HG02852 (cell line): ENCODE data around the gene LRFN5.
"Not testable (repeated sequence)": the region's sequence is repeated elsewhere in the genome, so short reads cannot be mapped to it uniquely, and the experiment has no call there.

Experiments
- ATAC-seq: cut with Tn5 transposase; IDR thresholded peaks from one replicate; pipeline ENCODE4 v1.9.1; 2021; ENCODE audit warnings: mild to moderate bottlenecking, moderate library complexity; ENCODE audit not compliant: unreplicated experiment

Gene LRFN5

GRCh38 chr14:41636492-41637392 is 30.1 kb downstream of the LRFN5 start:
- no peak for ATAC-seq

DNA sequence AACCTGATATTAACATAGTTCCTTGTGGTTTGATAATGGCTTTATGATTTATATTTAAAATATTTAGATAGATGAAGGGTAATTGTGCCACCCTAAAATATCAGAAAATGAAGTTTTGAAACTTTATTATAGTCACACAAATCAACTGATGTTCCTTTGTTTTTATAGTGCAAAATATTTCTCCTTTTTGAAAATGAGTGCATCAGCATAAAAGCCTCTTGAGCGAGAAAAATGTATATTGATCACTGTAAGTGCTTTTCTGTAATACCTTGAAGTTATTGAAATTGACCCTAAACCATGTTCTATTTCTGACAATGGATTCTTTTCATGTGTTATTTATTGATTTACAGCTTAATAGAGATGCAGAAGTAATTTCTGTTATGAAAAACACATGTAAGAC is 35.0 kb downstream of the LRFN5 start:
- ATAC-seq: no peak

DNA sequence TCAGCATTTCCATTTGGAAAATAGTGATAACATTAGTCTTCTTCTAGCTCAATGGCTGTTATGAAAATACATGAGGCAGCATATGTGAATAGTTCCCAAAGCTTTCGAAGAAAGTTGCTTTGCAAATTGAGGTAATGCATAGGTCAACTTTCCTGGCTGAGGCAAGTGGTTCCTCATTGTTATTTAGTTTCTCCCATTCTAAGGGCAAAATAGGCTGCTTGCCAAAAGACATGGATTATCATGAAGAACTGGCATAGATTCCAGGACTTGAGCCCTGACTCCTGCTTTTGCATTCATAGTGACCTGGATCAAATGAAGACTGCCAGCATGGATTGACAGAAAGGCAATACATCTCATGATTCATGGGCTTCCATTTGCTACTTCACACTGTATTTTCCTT is 35.7 kb downstream of the LRFN5 start:
- no peak for ATAC-seq

- no peak for ATAC-seq
Measured at GRCh38 chr14:41642789-41643188, 36.1 kb downstream of the LRFN5 start.

- ATAC-seq: no peak
Measured at GRCh38 chr14:41644606-41645005, 37.9 kb downstream of the LRFN5 start.

DNA sequence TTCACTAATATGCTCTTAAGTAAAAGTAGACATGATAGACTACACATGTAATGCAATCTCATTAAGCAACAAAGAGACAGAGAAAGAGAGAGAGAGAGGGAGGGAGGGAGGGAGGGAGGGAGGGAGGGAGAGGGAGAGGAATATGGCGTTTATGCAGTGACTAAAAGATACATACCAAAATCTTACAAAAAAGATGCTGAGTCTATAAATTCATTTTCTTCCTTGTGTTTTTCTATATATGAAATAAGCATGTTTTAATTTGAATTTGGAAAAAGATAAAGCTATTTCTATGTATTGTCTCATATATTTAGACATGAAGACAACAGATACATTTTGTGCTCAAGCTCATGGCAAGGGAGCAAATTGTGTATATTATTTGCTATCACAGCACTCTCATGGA is 44.1 kb downstream of the LRFN5 start:
- no peak for ATAC-seq

GRCh38 chr14:41654196-41654595 is 47.5 kb downstream of the LRFN5 start:
- no peak for ATAC-seq

GRCh38 chr14:41662780-41663472 is 56.2 kb downstream of the LRFN5 start:
- ATAC-seq: no peak

- ATAC-seq: no peak
Measured at GRCh38 chr14:41663473-41663850, 56.8 kb downstream of the LRFN5 start.

- ATAC-seq: no peak
Measured at GRCh38 chr14:41666301-41666700, 59.6 kb downstream of the LRFN5 start.

GRCh38 chr14:41668356-41668755 is 61.7 kb downstream of the LRFN5 start:
- ATAC-seq: no peak

DNA sequence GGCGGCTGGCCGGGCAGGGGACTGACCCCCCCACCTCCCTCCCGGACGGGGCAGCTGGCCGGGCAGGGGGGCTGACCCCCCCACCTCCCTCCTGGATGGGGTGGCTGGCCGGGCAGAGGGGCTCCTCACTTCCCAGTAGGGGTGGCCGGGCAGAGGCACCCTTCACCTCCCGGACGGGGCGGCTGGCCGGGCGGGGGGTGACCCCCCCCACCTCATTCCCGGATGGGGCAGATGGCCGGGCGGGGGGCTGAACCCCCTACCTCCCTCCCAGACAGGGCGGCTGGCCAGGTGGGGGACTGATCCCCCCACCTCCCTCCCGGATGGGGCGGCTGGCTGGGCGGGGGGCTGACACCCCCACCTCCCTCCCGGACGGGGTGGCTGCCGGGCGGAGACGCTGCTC is 66.9 kb downstream of the LRFN5 start:
- not testable (repeated sequence) for ATAC-seq

DNA sequence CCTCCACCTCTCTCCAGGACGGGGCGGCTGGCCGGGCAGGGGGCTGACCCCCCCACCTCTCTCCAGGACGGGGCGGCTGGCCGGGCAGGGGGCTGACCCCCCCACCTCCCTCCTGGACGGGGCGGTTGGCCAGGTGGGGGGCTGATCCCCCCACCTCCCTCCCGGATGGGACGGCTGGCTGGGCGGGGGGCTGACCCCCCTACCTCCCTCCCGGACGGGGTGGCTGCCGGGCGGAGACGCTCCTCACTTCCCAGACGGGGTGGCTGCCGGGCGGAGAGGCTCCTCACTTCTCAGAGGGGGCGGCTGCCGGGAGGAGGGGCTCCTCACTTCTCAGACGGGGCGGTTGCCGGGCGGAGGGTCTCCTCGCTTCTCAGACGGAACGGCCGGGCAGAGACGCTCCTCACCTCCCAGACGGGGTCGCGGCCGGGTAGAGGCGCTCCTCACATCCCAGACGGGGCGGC is 67.9 kb downstream of the LRFN5 start:
- not testable (repeated sequence) for ATAC-seq

- no peak for ATAC-seq
Measured at GRCh38 chr14:41699486-41699885, 92.8 kb downstream of the LRFN5 start.

DNA sequence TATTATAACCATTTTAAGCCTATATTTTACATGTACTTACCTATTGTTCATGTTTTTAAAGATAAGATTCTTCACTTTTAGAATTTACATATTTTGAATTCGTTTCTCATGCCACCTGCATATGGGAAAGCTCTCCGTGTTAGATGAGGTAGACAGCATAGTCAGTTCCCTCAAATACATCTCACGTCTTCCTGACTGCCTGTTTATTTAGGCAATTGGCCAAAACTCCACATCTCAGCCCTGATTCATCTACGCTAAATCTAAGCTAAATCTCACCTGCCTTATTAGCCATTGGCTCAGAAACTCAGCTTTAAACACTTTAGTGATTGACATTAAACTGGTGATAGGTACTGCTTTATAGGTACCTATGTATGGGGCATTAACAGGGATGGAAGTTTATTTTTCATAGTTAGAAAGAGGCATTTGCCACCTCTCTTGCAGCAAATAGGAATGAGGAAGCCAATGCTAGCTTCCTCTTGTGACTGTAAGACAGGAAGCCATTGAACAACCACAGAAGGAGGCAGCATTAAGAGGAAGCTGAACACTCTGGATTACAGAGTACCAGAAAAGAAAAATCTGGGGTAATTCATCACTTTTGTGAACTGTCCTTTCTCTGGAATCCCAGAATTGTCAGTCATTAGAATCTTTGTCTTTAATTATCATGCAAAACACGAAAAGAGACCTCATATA is 111.9 kb downstream of the LRFN5 start:
- no peak for ATAC-seq

DNA sequence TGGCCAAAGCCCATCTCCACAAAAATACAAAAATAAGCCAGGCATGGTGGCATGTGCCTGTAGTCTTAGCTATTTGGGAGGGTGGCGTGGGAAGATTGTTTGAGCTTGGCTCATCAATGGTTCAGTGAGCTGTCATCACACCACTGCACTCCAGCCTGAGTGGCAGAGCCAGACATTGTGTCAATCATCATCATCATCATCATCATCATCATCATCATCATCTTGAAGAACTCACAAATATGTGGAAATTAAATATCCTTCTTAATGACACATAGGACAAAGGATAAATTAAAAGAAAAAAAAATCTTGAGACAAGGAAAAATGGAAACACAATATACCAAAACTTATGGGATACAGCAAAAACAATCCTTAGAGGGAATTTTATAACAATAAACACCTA is 132.5 kb downstream of the LRFN5 start:
- ATAC-seq: no peak

DNA sequence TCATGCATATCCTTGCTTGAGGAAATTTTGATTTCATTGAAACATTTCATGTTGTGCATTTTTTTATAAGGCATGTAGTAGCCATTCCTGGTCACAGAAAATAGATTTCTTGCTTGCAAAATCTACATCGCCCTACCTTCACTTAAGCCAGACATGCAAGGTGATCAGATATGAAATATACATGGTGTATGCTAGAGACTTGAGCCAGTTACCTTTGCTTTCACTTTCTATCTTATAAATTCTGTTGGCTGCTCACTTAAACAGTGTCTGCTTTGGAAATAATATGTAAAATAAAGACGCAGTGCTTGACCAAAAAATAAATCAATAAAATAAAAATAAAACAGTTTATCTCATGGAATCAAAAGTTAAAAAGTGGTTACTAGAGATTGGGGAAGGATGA is 136.5 kb downstream of the LRFN5 start:
- ATAC-seq: no peak

DNA sequence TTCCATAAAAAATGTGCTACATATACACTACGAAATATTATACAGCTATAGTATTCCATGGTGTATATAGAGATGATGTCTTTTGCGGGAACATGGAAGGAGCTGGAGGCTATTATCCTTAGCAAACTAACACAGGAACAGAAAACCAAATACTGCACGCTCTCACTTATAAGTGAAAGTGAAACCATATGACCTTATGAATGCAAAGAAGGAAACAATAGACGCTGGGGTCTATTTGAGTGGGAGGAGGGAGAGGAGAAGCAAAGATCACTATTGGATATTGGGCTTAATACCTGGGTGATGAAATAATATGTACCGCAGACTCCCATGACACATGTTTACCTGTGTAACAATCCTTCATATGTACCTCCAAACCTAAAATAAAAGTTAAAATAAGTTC is 142.8 kb downstream of the LRFN5 start:
- ATAC-seq: peak; percentile 91

- ATAC-seq: not testable (repeated sequence)
Measured at GRCh38 chr14:41750575-41750974, 143.9 kb downstream of the LRFN5 start.

DNA sequence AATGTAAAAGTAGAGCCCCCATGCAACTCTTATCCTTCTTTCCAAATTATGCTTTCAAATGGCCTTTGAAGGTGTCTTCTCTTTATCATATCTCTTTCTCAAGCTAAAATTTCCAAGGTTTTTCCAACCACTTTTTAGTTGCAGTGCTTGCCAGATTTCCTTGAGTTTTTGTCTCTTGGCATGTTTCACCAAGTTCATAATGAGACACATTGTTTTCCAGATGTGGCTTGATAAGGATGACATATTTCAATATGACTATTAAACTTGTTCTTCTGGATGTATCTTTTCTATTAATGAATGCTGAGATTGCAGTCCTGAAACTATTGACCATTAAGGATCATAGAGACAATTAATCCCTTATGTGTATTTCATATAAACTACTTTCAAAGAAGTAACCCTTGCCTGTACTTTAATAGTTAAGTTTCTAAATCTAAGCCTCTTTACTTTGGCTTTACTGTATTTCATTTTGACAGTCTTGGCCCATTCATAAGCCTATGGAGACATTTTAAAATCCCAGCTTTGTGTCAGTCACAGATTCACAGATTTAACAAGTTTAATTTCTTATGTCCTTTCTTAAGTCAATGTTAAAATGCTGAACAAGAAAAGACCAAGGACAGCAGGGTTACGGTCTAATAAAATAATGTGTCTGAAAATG is 151.5 kb downstream of the LRFN5 start:
- ATAC-seq: no peak

GRCh38 chr14:41761204-41761603 is 154.5 kb downstream of the LRFN5 start:
- ATAC-seq: no peak
